IMR-90 (cell line): ENCODE measurements around the gene CAB39. TPM values are rescaled to one million over a fixed set of nuclear protein-coding genes. Genes with fewer than 3 reads are reported as not detected.

Experiments used
- ATAC-seq: fragments of 200-7000 bp; cut with Tn5 transposase; 2 replicates; pipeline ENCODE4 v1.9.1; 2020; ENCODE audit warnings: low read depth, mild to moderate bottlenecking, moderate library complexity
- BruUV-seq: library from RNA; stranded (reverse); fragments of 400-500 nt; replicated peaks from 2 replicates; lab custom pipeline; 2021; lab: Mats Ljungman, UMichigan
- CTCF ChIA-PET: fragments of 300-600 bp; formaldehyde crosslinking; extraction: SDS; loops from one replicate; lab custom pipeline; 2021; ENCODE audit warnings: antibody characterized with exemption; lab: Yijun Ruan, JAX
- POLR2A ChIA-PET: fragments of 300-600 bp; sonication (Branson Sonifier 250); formaldehyde crosslinking; loops from one replicate; lab custom pipeline; 2022; ENCODE audit warnings: antibody characterized with exemption; ENCODE audit not compliant: unreplicated experiment; lab: Charles Lee
- DNase-seq: peaks from one replicate; pipeline ENCODE4 v3.0.0; 2013
- H2AFZ ChIP-seq: replicated peaks from 2 replicates; pipeline ENCODE3; 2013; ENCODE audit warnings: low read length, mild to moderate bottlenecking; ENCODE audit not compliant: poor library complexity
- H2AK5ac ChIP-seq: 2 replicates; pipeline ENCODE4 v1.6.1; 2013; ENCODE audit warnings: low read depth, low read length, inconsistent platforms
- H2AK9ac ChIP-seq: replicated peaks from 2 replicates; pipeline ENCODE3; 2013; ENCODE audit warnings: mild to moderate bottlenecking, low read depth, low read length, moderate library complexity; ENCODE audit not compliant: poor library complexity
- H2BK120ac ChIP-seq: 2 replicates; pipeline ENCODE4 v1.6.1; 2013; ENCODE audit warnings: low read depth, low read length, inconsistent platforms
- H2BK15ac ChIP-seq: 3 replicates; pipeline ENCODE4 v1.6.1; 2013; ENCODE audit warnings: low read depth, low read length, inconsistent platforms
- H2BK20ac ChIP-seq: 2 replicates; pipeline ENCODE4 v1.6.1; 2013; ENCODE audit warnings: low read depth, mild to moderate bottlenecking, inconsistent platforms, low read length, moderate library complexity
- H2BK5ac ChIP-seq: 2 replicates; pipeline ENCODE4 v1.6.1; 2013; ENCODE audit warnings: mild to moderate bottlenecking, low read depth, low read length, inconsistent platforms; ENCODE audit not compliant: poor library complexity, severe bottlenecking
- H3K14ac ChIP-seq: replicated peaks from 2 replicates; pipeline ENCODE4 v1.6.1; 2013; ENCODE audit warnings: low read depth, low read length, inconsistent platforms
- H3K18ac ChIP-seq: 2 replicates; pipeline ENCODE4 v1.6.1; 2013; ENCODE audit warnings: low read depth, low read length, control low read depth
- H3K23ac ChIP-seq: 2 replicates; pipeline ENCODE4 v1.6.1; 2013; ENCODE audit warnings: low read depth, low read length, inconsistent platforms
- H3K27ac ChIP-seq: 2 replicates; pipeline ENCODE4 v1.5.1; 2013; ENCODE audit warnings: mild to moderate bottlenecking, control low read depth, low read length; ENCODE audit not compliant: insufficient read depth
- H3K27me3 ChIP-seq: 2 replicates; pipeline ENCODE4 v1.6.1; 2013; ENCODE audit warnings: low read length; ENCODE audit not compliant: control insufficient read depth, insufficient read depth
- H3K36me3 ChIP-seq: 2 replicates; pipeline ENCODE4 v1.6.1; 2013; ENCODE audit warnings: low read length, mixed read lengths; ENCODE audit not compliant: control insufficient read depth, insufficient read depth
- H3K4ac ChIP-seq: 2 replicates; pipeline ENCODE4 v1.6.1; 2013; ENCODE audit warnings: low read depth, low read length, inconsistent platforms
- H3K4me1 ChIP-seq: 2 replicates; pipeline ENCODE4 v1.6.1; 2013; ENCODE audit warnings: low read length, mixed read lengths; ENCODE audit not compliant: control insufficient read depth, insufficient read depth
- H3K4me2 ChIP-seq: 2 replicates; pipeline ENCODE4 v1.6.1; 2013; ENCODE audit warnings: low read depth, mild to moderate bottlenecking, control low read depth, low read length, moderate library complexity
- H3K4me3 ChIP-seq: 2 replicates; pipeline ENCODE4 v1.5.1; 2013; ENCODE audit warnings: low read depth, mild to moderate bottlenecking, control low read depth, low read length, moderate library complexity; ENCODE audit not compliant: insufficient read depth
- H3K56ac ChIP-seq: 2 replicates; pipeline ENCODE4 v1.6.1; 2013; ENCODE audit warnings: low read length, inconsistent platforms; ENCODE audit not compliant: insufficient read depth; ENCODE audit errors: extremely low read depth
- H3K79me1 ChIP-seq, 2 experiments: 2 replicates each; pipeline ENCODE4 v1.6.1; 2013; ENCODE audit warnings: low read length in 2 of 2, inconsistent platforms in 1 of 2, low read depth in 1 of 2
- H3K9ac ChIP-seq: 2 replicates; pipeline ENCODE4 v1.6.1; 2013; ENCODE audit warnings: low read depth, low read length, control low read depth
- H3K9me1 ChIP-seq: 2 replicates; pipeline ENCODE4 v1.6.1; 2013; ENCODE audit warnings: low read length, inconsistent platforms; ENCODE audit not compliant: insufficient read depth
- H3K9me3 ChIP-seq: 2 replicates; pipeline ENCODE4 v1.6.1; 2013; ENCODE audit warnings: low read length; ENCODE audit not compliant: control insufficient read depth, insufficient read depth
- H4K20me1 ChIP-seq: 2 replicates; pipeline ENCODE4 v1.6.1; 2013; ENCODE audit warnings: low read length, inconsistent platforms; ENCODE audit not compliant: insufficient read depth
- H4K5ac ChIP-seq: 2 replicates; pipeline ENCODE4 v1.6.1; 2013; ENCODE audit warnings: mild to moderate bottlenecking, low read depth, low read length, control low read depth
- H4K8ac ChIP-seq, 2 experiments: 2 replicates each; pipeline ENCODE4 v1.6.1; 2013; ENCODE audit warnings: low read depth in 2 of 2, low read length in 2 of 2, control low read depth in 1 of 2, inconsistent platforms in 1 of 2
- H4K91ac ChIP-seq: 2 replicates; pipeline ENCODE4 v1.6.1; 2013; ENCODE audit warnings: low read depth, low read length, inconsistent platforms; ENCODE audit not compliant: insufficient read depth
- MXI1 ChIP-seq: IDR thresholded peaks from 2 replicates; pipeline ENCODE4 v1.6.1; 2012; ENCODE audit warnings: low read depth, mild to moderate bottlenecking, low read length, moderate library complexity, borderline replicate concordance
- RCOR1 ChIP-seq: IDR thresholded peaks from 2 replicates; pipeline ENCODE4 v1.6.1; 2012; ENCODE audit warnings: mild to moderate bottlenecking, low read length, improper control_type of control experiment; ENCODE audit not compliant: insufficient replicate concordance
- WGBS, 2 experiments: methylation state at CpG; one replicate each; pipeline versions ENCODE4 v1.1.5 to v1.1.7; 2013; ENCODE audit warnings: missing lambda C conversion rate in 2 of 2; ENCODE audit not compliant: insufficient read length in 1 of 2; ENCODE audit errors: extremely low coverage in 2 of 2; 5-methylcytosine and 5-hydroxymethylcytosine counted together
- dilution Hi-C: fragments of 300-500 bp; cut with HindIII; formaldehyde crosslinking; loops from one replicate; pipeline ENCODE4 v1.14.3; 2018; ENCODE audit warnings: low sequenced_read_pairs; ENCODE audit not compliant: unreplicated experiment
- in situ Hi-C: fragments of 300-500 bp; cut with MboI; formaldehyde crosslinking; loops from 3 replicates; pipeline ENCODE4 v1.14.3; 2019; ENCODE audit warnings: low sequenced_read_pairs, inconsistent platforms, mixed read lengths
- intact Hi-C: fragments of 100-400 bp; cut with micrococcal nuclease; formaldehyde crosslinking; loops from 2 replicates; pipeline ENCODE4 v1.10.0; 2022
- polyA plus RNA-seq, 3 experiments: library from polyadenylated mRNA; depleted of rRNA; stranded (reverse); fragments of >200 nt; gene quantifications; 2 replicates each; pipeline ENCODE4 v1.2.3, GENCODE V29; 2012; ENCODE audit warnings: low replicate concordance in 1 of 3
- total RNA-seq: library from RNA; depleted of rRNA; stranded (reverse); fragments of >200 nt; gene quantifications from 2 replicates; pipeline ENCODE4 v1.2.3, GENCODE V29; 2012

Gene CAB39
- total and polyA plus RNA-seq, 2 of the 4 experiments (the other 2 are of a cell fraction): 38.2 to 71.7 TPM

- Histone ChIP-seq H3K9ac (no peak overlapping the region), H3K56ac (no peak overlapping the region), H3K4me1 (no peaks in the 10 kb centered on the region), H4K8ac (no peak overlapping the region), H3K27me3 (peaks cover 17% of the 10 kb centered on the region), H2AFZ (no peak overlapping the region), H4K5ac (no peak overlapping the region), H2BK15ac (no peak overlapping the region), H3K9me3 (peaks cover 7% of the 10 kb centered on the region; the same call in 1 of the 2 replicates), H2AK5ac (no peak overlapping the region), H2BK20ac (no peak overlapping the region), H3K4me2 (no peak overlapping the region), H3K23ac (no peak overlapping the region), H2BK5ac (no peak overlapping the region), H2BK120ac (no peak overlapping the region), H3K18ac (no peak overlapping the region), H2AK9ac (no peak overlapping the region), H3K4ac (no peak overlapping the region), H3K4me3 (no peak overlapping the region), H3K79me1 (no peaks in the 10 kb centered on the region), H3K14ac (no peak overlapping the region), H3K27ac (no peak overlapping the region), H3K36me3 (no peaks in the 10 kb centered on the region), H4K91ac (no peak overlapping the region), H4K20me1 (no peaks in the 10 kb centered on the region), H3K9me1 (no peaks in the 10 kb centered on the region)
- no TSS peak for BruUV-seq
- ChIA-PET POLR2A (no interaction called here), CTCF (no interaction called here)
- dilution Hi-C loops: no loop called here
- intact Hi-C loops: no loop called here
- in situ Hi-C loops: no loop called here
- no peak for DNase-seq
- TF ChIP-seq RCOR1 (no peak), MXI1 (no peak)
- no peak for ATAC-seq
- WGBS, 2 experiments: 32% methylated on average over 2 of the region's 6 CpGs; no CpG with 5 or more reads in 1 of the 2 experiments
Observed at GRCh38 chr2:230842473-230842872, 129.8 kb downstream of the CAB39 start.
